Spleen (tissue), 11 donors: ENCODE data around the gene EGFR. TPM values are rescaled to one million over a fixed set of nuclear protein-coding genes. Genes with fewer than 3 reads are reported as not detected.

Experiments
- DNase-seq: peaks from one replicate; pipeline ENCODE4 v3.0.0-alpha.2; 2020
- H3K27ac ChIP-seq, 8 donors: fragments of 200-600 bp; sonication (generic) in 7 of 8; 1 replicate in 4 of 8; 2 replicates in 4 of 8; pipeline versions ENCODE4 v1.5.0 to v1.8.0; 2016 to 2021; ENCODE audit warnings: inconsistent platforms in 4 of 8, mild to moderate bottlenecking in 4 of 8, moderate library complexity in 1 of 8
- H3K27me3 ChIP-seq, 7 donors: fragments of 200-600 bp; sonication (generic) in 6 of 7; replicated peaks in 1 of 7; 1 replicate in 4 of 7; 2 replicates in 3 of 7; pipeline versions ENCODE4 v1.5.0 to v1.8.0; 2016 to 2021; ENCODE audit warnings: inconsistent platforms in 3 of 7, mild to moderate bottlenecking in 1 of 7
- H3K36me3 ChIP-seq, 6 donors: fragments of 200-600 bp; sonication (generic) in 5 of 6; 1 replicate in 4 of 6; 2 replicates in 2 of 6; pipeline versions ENCODE4 v1.5.0 to v1.8.0; 2016 to 2021; ENCODE audit warnings: inconsistent platforms in 2 of 6
- H3K4me1 ChIP-seq, 6 donors: fragments of 200-600 bp; sonication (generic) in 5 of 6; 1 replicate in 3 of 6; 2 replicates in 3 of 6; pipeline versions ENCODE4 v1.5.0 to v1.8.0; 2016 to 2021; ENCODE audit warnings: inconsistent platforms in 3 of 6
- H3K4me3 ChIP-seq, 8 donors: fragments of 200-600 bp; sonication (generic) in 7 of 8; 1 replicate in 4 of 8; 2 replicates in 4 of 8; pipeline versions ENCODE4 v1.5.0 to v1.8.0; 2016 to 2021; ENCODE audit warnings: inconsistent platforms in 4 of 8, mild to moderate bottlenecking in 4 of 8, moderate library complexity in 2 of 8
- H3K9me3 ChIP-seq, 8 donors: fragments of 200-600 bp; sonication (generic) in 7 of 8; 1 replicate in 4 of 8; 2 replicates in 4 of 8; pipeline versions ENCODE4 v1.5.0 to v1.8.0; 2016 to 2021; ENCODE audit warnings: inconsistent platforms in 4 of 8
- CTCF ChIP-seq, 11 experiments: fragments of 200-600 bp in 7 of 11; fragments of 450-650 bp in 4 of 11; sonication (generic) in 4 of 11; IDR thresholded peaks in 8 of 11; conservative IDR thresholded peaks in 3 of 11; 1 replicate in 7 of 11; 2 replicates in 4 of 11; pipeline versions ENCODE4 v1.4.0 to v1.8.0; 2016 to 2021; ENCODE audit warnings: antibody characterized with exemption in 11 of 11, inconsistent platforms in 4 of 11, mild to moderate bottlenecking in 1 of 11
- POLR2A ChIP-seq, 3 donors: fragments of 450-650 bp; IDR thresholded peaks; one replicate each; pipeline ENCODE4 v1.5.1; 2017; ENCODE audit warnings: antibody characterized with exemption in 3 of 3, mild to moderate bottlenecking in 1 of 3
- POLR2AphosphoS5 ChIP-seq, 3 donors: sonication (generic); formaldehyde crosslinking; IDR thresholded peaks; one replicate each; pipeline ENCODE4 v1.5.1; 2017; ENCODE audit warnings: antibody characterized with exemption in 3 of 3
- WGBS, 5 donors: extraction: QIAGEN DNeasy Blood & Tissue Kit in 3 of 5; methylation state at CpG; one replicate each; pipeline versions ENCODE4 v1.1.5 to v1.1.7; 2013 to 2018; 5-methylcytosine and 5-hydroxymethylcytosine counted together
- intact Hi-C: fragments of 100-400 bp; cut with DNase I; formaldehyde crosslinking; loops from one replicate; pipeline ENCODE4 v1.15.0; 2023; ENCODE audit warnings: low total_unique reads
- polyA plus RNA-seq, 3 donors: library from polyadenylated mRNA; stranded (reverse); fragments of 200-250 nt; gene quantifications; one replicate each; pipeline ENCODE4 v1.2.1, GENCODE V29; 2013
- total RNA-seq, 7 donors: library from RNA; depleted of rRNA in 3 of 7; stranded (reverse); fragments of >200 nt in 3 of 7; fragmentation: NEBNext Ultra II Directional in 4 of 7; extraction: Animal tissue kit (Norgen Biotek cat#: 25700) in 4 of 7; gene quantifications; one replicate each; pipeline versions ENCODE4 v1.1.0 to v1.2.1, GENCODE V29; 2016 to 2021
- donor health status: healthy with polysubstance abuse.
- donor health status: DM: no; HTN: no; CAD: no; lungs with moderate emphysema.
- donor health status: DM: no; HTN: no; CAD: no.
- donor health status: Bipolar disorder and iron deficiency.
- donor health status: healthy.
- donor health status: DM: no; HTN: no; CAD: no.
- donor health status: DM: yes; HTN: yes; CAD: no.

EGFR gene
- total and polyA plus RNA-seq, 10 donors, result 1.1 to 35.2 (median 24.5) TPM

DNA sequence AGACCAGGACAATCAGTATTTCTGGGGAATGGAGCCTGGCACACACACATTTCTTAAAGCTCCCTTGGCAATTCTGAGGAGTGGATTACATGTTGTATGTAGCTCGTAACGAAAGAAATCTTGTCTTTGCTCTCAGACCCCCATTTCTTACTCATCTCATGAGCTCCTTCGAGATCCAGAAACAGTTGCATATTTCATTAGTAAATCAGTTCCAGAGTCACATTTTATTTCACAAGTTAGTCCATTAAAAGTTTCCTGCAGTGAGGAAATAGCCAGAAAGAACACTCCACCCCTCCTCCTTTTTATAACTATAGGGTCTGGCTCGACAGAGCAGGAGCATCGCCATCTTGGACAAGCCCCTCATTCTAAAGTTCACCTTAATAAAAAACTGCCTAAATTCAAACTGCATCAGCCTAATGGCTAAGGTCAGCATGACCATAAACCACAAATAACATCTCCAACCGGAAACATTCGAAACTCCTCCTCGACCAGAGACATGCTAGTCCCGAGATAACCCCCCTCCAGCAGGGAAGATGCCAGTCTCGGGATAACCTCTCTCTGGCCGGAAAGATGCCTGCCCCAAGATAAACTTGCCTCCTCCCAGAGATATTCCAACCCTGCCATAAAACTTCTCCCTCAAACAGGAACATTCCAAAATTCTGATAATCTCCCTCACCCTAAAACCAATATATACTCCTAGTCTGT, 7.4 kb downstream of the EGFR start:
- Histone ChIP-seq H3K4me3 (no peak overlapping the region), H3K36me3 (no peaks in the 10 kb centered on the region), H3K4me1 (peaks cover 0 to under 1% (median 0%) of the 10 kb centered on the region in 6 donors), H3K9me3 (no peaks in the 10 kb centered on the region), H3K27me3 (peaks cover 0 to 13% (median 0%) of the 10 kb centered on the region in 7 donors), H3K27ac (no peak overlapping the region)
- intact Hi-C loops, result loop anchor here (10.0 kb wide), 1 partner anchor 79 kb away; no protein-coding TSS in a partner anchor
- DNase-seq, result no peak
- TF ChIP-seq POLR2A (IDR thresholded peaks at IDR 0.05) (no peak), CTCF (IDR thresholded peaks at IDR 0.05 in 8 of 11, conservative IDR thresholded peaks at IDR 0.05 in 3 of 11) (no peak), POLR2AphosphoS5 (IDR thresholded peaks at IDR 0.05) (no peak)
- 74 to 92% (median 81%) methylated on average over 11 of the region's 11 CpGs for WGBS, 5 donors

DNA sequence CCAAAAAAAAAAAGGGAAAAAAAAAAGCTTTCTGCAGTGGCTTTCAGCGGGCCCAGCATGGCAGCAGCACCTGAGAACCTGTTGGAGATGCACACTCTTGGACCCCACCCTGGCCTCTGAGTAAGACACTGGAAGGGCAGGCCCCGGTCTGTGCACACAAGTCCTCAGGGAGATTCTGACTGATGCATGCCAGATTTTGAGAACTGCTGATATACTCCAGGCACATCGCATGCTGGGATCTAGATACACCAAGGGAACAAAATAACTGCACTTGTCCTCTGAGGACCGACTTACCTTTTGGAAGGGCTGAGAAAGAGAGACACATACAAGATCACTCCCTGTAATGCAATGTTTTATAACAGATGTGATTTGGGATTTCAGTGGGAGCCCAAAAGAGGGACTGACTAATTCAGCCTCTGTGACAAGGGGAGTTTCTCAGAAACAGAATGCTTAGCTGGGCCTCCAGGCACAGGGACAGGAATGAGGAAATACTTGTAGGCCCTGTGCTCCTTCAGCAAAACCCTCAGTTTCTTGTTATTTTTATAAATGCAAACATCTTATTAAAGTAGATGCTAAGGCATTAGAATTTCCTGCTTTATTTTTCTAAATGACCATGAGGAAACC, 8.2 kb downstream of the EGFR start:
- no peak for DNase-seq
- intact Hi-C loops, result loop anchor here (10.0 kb wide), 1 partner anchor 78 kb away; no protein-coding TSS in a partner anchor
- no peaks in the 10 kb centered on the region for H3K4me1 ChIP-seq
- no peak for TF ChIP-seq POLR2A (IDR thresholded peaks at IDR 0.05)
- no peak for TF ChIP-seq CTCF (IDR thresholded peaks at IDR 0.05 in 8 of 11, conservative IDR thresholded peaks at IDR 0.05 in 3 of 11)
- no peak for TF ChIP-seq POLR2AphosphoS5 (IDR thresholded peaks at IDR 0.05)
- H3K4me3 ChIP-seq, result no peak overlapping the region
- H3K36me3 ChIP-seq, result no peaks in the 10 kb centered on the region
- 82 to 94% (median 88%) methylated on average over 4 of the region's 4 CpGs for WGBS, 5 donors
- H3K27me3 ChIP-seq, result peaks cover 0 to 6% (median 0%) of the 10 kb centered on the region in 7 donors
- H3K27ac ChIP-seq, result no peak overlapping the region
- no peaks in the 10 kb centered on the region for H3K9me3 ChIP-seq

DNA sequence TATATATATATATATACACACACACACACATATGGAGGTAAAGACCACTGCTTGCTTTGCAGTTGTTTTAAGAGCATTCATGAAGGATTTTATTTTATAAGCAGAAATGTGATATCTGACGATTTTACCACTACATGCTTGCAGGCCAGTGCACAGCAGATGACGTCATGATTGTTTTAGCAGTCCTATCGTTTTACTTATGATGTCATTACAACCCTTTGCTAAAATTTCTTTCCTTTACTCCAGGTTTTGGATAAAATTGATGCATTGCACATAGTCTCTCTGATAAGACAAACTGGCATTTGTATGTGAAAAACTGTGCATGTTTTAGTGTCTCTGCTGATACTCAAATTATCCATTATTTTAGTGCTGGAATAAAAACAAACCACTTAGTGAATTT, 9.2 kb downstream of the EGFR start:
- Histone ChIP-seq H3K4me1 (no peaks in the 10 kb centered on the region), H3K4me3 (no peak overlapping the region), H3K27ac (no peak overlapping the region), H3K9me3 (no peaks in the 10 kb centered on the region), H3K27me3 (no peaks in the 10 kb centered on the region), H3K36me3 (no peaks in the 10 kb centered on the region)
- DNase-seq, result no peak
- intact Hi-C loops, result loop anchor here (10.0 kb wide), 1 partner anchor 77 kb away; no protein-coding TSS in a partner anchor
- no peak for TF ChIP-seq CTCF (IDR thresholded peaks at IDR 0.05 in 8 of 11, conservative IDR thresholded peaks at IDR 0.05 in 3 of 11)
- TF ChIP-seq POLR2AphosphoS5 (IDR thresholded peaks at IDR 0.05), result no peak
- TF ChIP-seq POLR2A (IDR thresholded peaks at IDR 0.05), result no peak
- 76 to 87% (median 80%) methylated on average over 3 of the region's 3 CpGs for WGBS, 5 donors

GRCh38 chr7:55030314-55030713, 11.5 kb downstream of the EGFR start:
- intact Hi-C loops, result no loop called here

More at GRCh38 chr7:55030314-55030713, 11.5 kb downstream of the EGFR start:
- DNase-seq, result no peak
- H3K4me3 ChIP-seq, result no peak overlapping the region
- WGBS, 5 donors, result 8 to 26% (median 13%) methylated on average over 1 of the region's 1 CpG
- no peaks in the 10 kb centered on the region for H3K9me3 ChIP-seq
- no peaks in the 10 kb centered on the region for H3K4me1 ChIP-seq
- H3K27me3 ChIP-seq, result no peaks in the 10 kb centered on the region
- no peaks in the 10 kb centered on the region for H3K36me3 ChIP-seq
- no peak overlapping the region for H3K27ac ChIP-seq
- no peak for TF ChIP-seq POLR2A (IDR thresholded peaks at IDR 0.05)
- no peak for TF ChIP-seq CTCF (IDR thresholded peaks at IDR 0.05 in 8 of 11, conservative IDR thresholded peaks at IDR 0.05 in 3 of 11)
- TF ChIP-seq POLR2AphosphoS5 (IDR thresholded peaks at IDR 0.05), result no peak
